GM21423 (cell line): ENCODE data around the gene BRCA2.

Experiments used
- ATAC-seq: cut with Tn5 transposase; IDR thresholded peaks from one replicate; pipeline ENCODE4 v1.9.1; 2021; ENCODE audit warnings: mild to moderate bottlenecking, moderate library complexity; ENCODE audit not compliant: unreplicated experiment

BRCA2 gene, protein sequence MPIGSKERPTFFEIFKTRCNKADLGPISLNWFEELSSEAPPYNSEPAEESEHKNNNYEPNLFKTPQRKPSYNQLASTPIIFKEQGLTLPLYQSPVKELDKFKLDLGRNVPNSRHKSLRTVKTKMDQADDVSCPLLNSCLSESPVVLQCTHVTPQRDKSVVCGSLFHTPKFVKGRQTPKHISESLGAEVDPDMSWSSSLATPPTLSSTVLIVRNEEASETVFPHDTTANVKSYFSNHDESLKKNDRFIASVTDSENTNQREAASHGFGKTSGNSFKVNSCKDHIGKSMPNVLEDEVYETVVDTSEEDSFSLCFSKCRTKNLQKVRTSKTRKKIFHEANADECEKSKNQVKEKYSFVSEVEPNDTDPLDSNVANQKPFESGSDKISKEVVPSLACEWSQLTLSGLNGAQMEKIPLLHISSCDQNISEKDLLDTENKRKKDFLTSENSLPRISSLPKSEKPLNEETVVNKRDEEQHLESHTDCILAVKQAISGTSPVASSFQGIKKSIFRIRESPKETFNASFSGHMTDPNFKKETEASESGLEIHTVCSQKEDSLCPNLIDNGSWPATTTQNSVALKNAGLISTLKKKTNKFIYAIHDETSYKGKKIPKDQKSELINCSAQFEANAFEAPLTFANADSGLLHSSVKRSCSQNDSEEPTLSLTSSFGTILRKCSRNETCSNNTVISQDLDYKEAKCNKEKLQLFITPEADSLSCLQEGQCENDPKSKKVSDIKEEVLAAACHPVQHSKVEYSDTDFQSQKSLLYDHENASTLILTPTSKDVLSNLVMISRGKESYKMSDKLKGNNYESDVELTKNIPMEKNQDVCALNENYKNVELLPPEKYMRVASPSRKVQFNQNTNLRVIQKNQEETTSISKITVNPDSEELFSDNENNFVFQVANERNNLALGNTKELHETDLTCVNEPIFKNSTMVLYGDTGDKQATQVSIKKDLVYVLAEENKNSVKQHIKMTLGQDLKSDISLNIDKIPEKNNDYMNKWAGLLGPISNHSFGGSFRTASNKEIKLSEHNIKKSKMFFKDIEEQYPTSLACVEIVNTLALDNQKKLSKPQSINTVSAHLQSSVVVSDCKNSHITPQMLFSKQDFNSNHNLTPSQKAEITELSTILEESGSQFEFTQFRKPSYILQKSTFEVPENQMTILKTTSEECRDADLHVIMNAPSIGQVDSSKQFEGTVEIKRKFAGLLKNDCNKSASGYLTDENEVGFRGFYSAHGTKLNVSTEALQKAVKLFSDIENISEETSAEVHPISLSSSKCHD (N-terminal part only)

DNA sequence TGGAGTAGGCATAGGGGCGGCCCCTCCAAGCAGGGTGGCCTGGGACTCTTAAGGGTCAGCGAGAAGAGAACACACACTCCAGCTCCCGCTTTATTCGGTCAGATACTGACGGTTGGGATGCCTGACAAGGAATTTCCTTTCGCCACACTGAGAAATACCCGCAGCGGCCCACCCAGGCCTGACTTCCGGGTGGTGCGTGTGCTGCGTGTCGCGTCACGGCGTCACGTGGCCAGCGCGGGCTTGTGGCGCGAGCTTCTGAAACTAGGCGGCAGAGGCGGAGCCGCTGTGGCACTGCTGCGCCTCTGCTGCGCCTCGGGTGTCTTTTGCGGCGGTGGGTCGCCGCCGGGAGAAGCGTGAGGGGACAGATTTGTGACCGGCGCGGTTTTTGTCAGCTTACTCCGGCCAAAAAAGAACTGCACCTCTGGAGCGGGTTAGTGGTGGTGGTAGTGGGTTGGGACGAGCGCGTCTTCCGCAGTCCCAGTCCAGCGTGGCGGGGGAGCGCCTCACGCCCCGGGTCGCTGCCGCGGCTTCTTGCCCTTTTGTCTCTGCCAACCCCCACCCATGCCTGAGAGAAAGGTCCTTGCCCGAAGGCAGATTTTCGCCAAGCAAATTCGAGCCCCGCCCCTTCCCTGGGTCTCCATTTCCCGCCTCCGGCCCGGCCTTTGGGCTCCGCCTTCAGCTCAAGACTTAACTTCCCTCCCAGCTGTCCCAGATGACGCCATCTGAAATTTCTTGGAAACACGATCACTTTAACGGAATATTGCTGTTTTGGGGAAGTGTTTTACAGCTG is at the start of gene BRCA2, which contains the start of gene ZAR1L:
Gene BRCA2, plus strand, starts transcription at position 271 of the 790 bp plus-strand sequence. CDS start 953 bp downstream, outside the sequence.
Gene ZAR1L, minus strand, starts transcription at position 126 of the 790 bp plus-strand sequence. CDS start 3,438 bp downstream, outside the sequence.
- ATAC-seq = peak; percentile 94

- ATAC-seq = no peak
Observed at GRCh38 chr13:32265726-32266125, 49.6 kb upstream of the BRCA2 start.

DNA sequence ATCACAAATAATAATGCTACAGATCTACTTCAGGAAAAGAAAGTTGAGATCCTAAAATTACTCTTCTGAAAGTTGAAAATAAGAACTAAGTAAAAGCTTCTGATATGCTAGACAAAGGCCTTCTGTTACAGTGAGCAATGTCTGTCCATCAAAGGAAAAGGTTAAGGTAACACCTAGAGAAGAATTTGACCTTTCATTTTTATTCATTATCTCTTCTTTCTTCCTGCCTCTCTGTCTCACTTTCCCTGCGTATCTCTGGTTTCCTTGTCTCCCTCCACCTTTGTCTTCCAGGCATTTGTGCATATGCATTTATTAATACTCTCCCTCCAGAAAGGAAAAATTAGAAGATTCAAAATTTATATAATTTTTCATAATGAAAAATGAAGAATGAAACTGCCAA is 49.2 kb upstream of the BRCA2 start:
- ATAC-seq = no peak

DNA sequence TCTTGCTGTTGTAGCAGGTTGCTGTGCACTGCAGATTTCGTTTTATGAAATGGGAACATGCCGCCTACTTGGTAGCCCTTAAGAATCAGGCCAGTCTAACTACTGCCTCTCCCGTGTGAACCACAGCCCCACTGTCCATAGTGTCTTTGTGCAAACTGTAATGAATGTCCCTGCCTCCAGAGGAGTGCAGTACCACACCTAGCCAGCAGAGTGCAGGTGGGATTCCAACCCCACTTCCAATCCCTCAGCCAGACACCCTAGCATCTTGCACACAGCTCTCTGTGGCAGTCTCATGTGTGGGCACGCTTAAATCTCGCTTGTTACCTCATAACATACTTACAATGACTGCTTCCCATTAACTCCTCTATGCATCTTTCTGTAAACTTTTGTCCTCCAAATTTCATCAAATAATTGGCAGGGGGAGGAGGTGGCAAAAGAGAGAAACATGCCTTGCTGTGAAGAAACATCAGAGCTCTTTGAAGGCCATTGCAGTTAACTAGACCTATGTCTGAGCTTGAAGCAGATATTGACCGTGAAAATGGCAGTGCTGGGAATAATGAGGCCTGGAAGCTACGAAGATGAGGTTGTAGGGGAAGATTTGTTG is 47.4 kb upstream of the BRCA2 start:
- peak; percentile 82 for ATAC-seq

DNA sequence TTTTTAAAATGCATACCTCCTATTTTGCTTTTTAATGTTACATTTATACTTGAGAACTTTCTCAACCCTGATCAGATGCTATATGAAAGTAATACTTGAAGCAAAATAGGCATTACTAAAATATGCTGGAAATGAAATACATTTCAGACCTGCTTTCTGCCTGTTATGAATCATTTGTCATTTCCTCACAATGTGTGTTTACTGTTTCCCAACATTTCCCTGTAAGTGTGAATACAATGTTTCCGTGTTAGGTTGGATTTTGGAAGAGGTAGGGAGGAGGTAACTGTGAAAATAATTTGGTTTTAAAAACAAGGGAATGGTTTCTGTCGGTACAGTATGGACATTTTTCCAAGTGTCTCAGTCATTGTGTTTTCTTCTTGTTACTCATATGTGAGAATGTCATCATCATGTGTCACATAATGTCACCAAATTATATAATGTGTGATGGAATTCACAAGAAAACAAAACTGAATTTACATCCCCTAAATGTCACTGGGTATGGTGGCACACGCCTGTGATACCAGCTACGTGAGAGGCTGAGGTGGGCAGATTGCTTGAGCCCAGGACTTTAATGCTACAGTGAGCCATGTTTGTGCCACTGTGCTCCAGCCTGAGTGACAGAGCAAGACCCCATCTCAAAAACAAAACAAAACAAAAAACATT is 43.2 kb upstream of the BRCA2 start:
- ATAC-seq = no peak

DNA sequence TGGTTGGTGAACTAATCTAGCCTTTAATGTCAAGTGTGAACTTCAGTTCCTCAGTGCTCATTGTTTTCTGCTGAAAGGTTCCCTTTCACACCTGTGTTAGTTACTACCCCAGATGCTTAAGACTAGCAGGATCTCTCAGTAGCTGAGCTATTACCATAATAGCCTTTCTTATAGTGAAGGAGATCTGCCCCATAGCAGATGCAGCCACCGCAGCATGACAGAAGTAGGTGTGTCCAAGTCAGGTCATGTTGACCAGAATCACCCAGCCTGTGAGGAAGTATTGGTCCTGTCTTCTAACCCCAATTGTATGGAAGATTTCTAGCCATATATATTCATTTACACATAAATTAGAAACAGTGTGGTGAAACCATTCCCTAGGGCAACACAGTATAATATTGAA is 37.5 kb upstream of the BRCA2 start:
- ATAC-seq = no peak

DNA sequence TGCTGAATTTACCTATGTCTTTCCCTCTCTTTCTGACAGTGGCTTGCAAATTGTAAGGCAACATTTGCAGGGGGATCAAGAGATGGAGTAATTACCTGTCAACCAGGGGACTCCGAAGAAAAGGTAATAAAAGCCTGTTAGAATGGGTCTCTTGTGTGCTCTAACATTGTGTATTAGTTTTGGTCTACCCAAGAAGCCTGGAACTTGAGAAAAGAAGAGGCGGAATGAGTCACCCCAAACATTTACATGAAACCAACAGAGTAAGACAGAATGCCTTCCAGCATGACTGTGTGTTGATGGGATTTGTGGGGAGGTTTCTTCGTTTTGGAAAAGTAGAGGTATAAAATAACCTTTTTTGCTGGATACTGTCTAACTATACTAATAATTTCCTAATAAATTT is 36.9 kb upstream of the BRCA2 start:
- ATAC-seq = no peak

GRCh38 chr13:32281096-32281495 is 34.2 kb upstream of the BRCA2 start:
- no peak for ATAC-seq

GRCh38 chr13:32282096-32282711 is 33.1 kb upstream of the BRCA2 start:
- ATAC-seq = no peak

- ATAC-seq = no peak
Observed at GRCh38 chr13:32284927-32285632, 30.2 kb upstream of the BRCA2 start.

- no peak for ATAC-seq
Observed at GRCh38 chr13:32285633-32285965, 29.7 kb upstream of the BRCA2 start.

GRCh38 chr13:32297206-32297605 is 18.1 kb upstream of the BRCA2 start:
- ATAC-seq = no peak

- ATAC-seq = no peak
Observed at GRCh38 chr13:32298695-32299094, 16.6 kb upstream of the BRCA2 start.

- ATAC-seq = no peak
Observed at GRCh38 chr13:32299893-32300292, 15.4 kb upstream of the BRCA2 start.

DNA sequence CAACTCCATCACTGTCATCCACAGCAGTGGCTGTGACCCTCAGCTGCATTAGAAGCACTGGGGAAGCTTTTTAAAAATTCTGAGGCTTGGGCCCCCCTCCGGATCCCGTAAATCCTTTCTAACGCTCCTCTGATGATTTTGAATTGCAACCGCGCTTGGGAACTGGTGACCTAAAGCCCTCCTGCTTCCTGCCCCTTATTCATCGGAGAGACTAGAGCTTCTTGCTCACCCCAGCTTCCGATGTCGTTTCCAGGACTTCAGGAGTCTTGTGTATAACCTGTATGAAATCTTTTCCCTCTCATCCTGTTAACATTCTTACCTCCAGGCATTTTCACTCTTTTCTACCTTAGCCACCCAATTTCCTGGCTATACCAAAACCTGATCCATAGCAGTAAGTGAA is 14.9 kb upstream of the BRCA2 start:
- ATAC-seq = no peak

GRCh38 chr13:32300920-32301319 is 14.4 kb upstream of the BRCA2 start:
- no peak for ATAC-seq

DNA sequence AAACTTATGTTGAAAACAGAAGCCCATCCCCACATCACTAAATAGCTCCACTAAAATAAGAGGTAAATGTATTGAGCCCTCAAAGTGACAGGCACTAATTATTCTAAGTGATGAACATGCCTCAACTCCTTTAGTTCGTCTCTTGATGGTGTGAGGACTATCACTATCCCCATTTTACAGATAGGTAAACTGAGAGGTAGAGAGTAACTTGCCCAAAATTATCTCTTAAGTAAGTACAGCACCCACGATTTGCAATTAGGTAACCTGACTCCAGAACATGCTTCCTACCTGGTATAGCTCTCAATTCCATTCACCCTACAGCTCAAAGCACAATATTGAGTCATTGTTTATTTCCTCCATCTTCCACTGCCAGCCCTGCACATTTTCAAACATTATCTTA is 12.8 kb upstream of the BRCA2 start:
- ATAC-seq = no peak

DNA sequence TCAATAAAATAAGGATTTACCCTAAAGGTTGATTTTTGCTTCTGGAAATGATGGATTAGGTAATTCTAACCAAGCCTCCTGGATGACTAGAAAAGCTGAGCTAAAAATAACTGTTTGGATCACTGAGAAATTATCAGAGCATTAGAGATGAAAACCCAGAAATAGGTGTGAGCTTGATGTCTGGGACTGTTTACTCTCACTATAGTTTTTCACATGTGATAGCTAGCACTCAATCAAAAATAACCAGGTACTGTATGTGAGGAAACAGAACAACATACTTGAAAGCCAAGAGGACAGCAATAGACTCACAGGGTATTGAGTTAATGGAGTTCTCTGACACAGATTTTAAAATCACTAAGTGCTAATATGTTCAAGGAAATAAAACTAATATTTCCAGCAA is 9.7 kb upstream of the BRCA2 start:
- ATAC-seq = no peak
